IPS-18c (cell line): ENCODE results near the gene BCL2L12.

ENCODE experiments used
- H3K4me3 ChIP-seq: 2 replicates; pipeline ENCODE4 v1.7.0; 2013; ENCODE audit warnings: low read depth, mild to moderate bottlenecking, low read length, moderate library complexity; ENCODE audit not compliant: insufficient read depth
- H3K9me3 ChIP-seq: one replicate; pipeline ENCODE4 v1.6.1; 2013; ENCODE audit warnings: mild to moderate bottlenecking, low read length, moderate library complexity; ENCODE audit not compliant: control insufficient read depth, insufficient read depth

Gene BCL2L12

GRCh38 chr19:49677901-49678674, 12.4 kb downstream of the BCL2L12 start:
- peak overlapping the region; percentile 96 for H3K4me3 ChIP-seq
- peaks cover 2% of the 10 kb centered on the region for H3K9me3 ChIP-seq

GRCh38 chr19:49678985-49679770, 13.4 kb downstream of the BCL2L12 start:
- Histone ChIP-seq H3K4me3 (no peak overlapping the region), H3K9me3 (peaks cover 2% of the 10 kb centered on the region)

GRCh38 chr19:49679771-49680413, 14.2 kb downstream of the BCL2L12 start:
- Histone ChIP-seq H3K4me3 (0 out of 2 replicates have a peak overlapping the region, but pooled peaks have one; percentile 24), H3K9me3 (peaks cover 2% of the 10 kb centered on the region)

GRCh38 chr19:49680421-49681351, 15.0 kb downstream of the BCL2L12 start:
- Histone ChIP-seq H3K9me3 (peaks cover 2% of the 10 kb centered on the region), H3K4me3 (no peak overlapping the region)

GRCh38 chr19:49681830-49682229, 16.1 kb downstream of the BCL2L12 start:
- Histone ChIP-seq H3K4me3 (no peak overlapping the region), H3K9me3 (peaks cover 2% of the 10 kb centered on the region)

GRCh38 chr19:49682274-49682673, 16.5 kb downstream of the BCL2L12 start:
- Histone ChIP-seq H3K4me3 (no peak overlapping the region), H3K9me3 (peaks cover 2% of the 10 kb centered on the region)

GRCh38 chr19:49683814-49684250, 18.1 kb downstream of the BCL2L12 start:
- no peaks in the 10 kb centered on the region for H3K9me3 ChIP-seq
- H3K4me3 ChIP-seq, result no peak overlapping the region

GRCh38 chr19:49684251-49684982, 18.7 kb downstream of the BCL2L12 start:
- peaks cover 2% of the 10 kb centered on the region for H3K9me3 ChIP-seq
- no peak overlapping the region for H3K4me3 ChIP-seq

- H3K4me3 ChIP-seq, result no peak overlapping the region
- H3K9me3 ChIP-seq, result peaks cover 2% of the 10 kb centered on the region
Observed at GRCh38 chr19:49684983-49685553, 19.3 kb downstream of the BCL2L12 start.

- Histone ChIP-seq H3K9me3 (peaks cover 2% of the 10 kb centered on the region), H3K4me3 (no peak overlapping the region)
Observed at GRCh38 chr19:49685845-49686332, 20.2 kb downstream of the BCL2L12 start.

GRCh38 chr19:49686503-49687088, 20.9 kb downstream of the BCL2L12 start:
- peaks cover 2% of the 10 kb centered on the region for H3K9me3 ChIP-seq
- H3K4me3 ChIP-seq, result no peak overlapping the region; the same call in 1 of the 2 replicates

GRCh38 chr19:49687150-49687549, 21.4 kb downstream of the BCL2L12 start:
- H3K9me3 ChIP-seq, result peaks cover 2% of the 10 kb centered on the region
- no peak overlapping the region for H3K4me3 ChIP-seq

- Histone ChIP-seq H3K9me3 (peaks cover 2% of the 10 kb centered on the region), H3K4me3 (no peak overlapping the region)
Observed at GRCh38 chr19:49687566-49688316, 22.0 kb downstream of the BCL2L12 start.

GRCh38 chr19:49688531-49689132, 22.9 kb downstream of the BCL2L12 start:
- peaks cover 2% of the 10 kb centered on the region for H3K9me3 ChIP-seq
- no peak overlapping the region; the same call in 1 of the 2 replicates for H3K4me3 ChIP-seq
